Sigmoid colon (tissue), 4 donors: ENCODE measurements around the gene NPHP4.

Source experiments
- EP300 ChIP-seq, 4 donors: sonication (generic); formaldehyde crosslinking; IDR thresholded peaks; one replicate each; pipeline ENCODE4 v1.6.1; 2017; ENCODE audit warnings: antibody characterized with exemption in 4 of 4
- POLR2A ChIP-seq, 2 donors: fragments of 450-650 bp; IDR thresholded peaks; one replicate each; pipeline ENCODE4 v1.6.1; 2016; ENCODE audit warnings: antibody characterized with exemption in 2 of 2, mild to moderate bottlenecking in 2 of 2, moderate library complexity in 2 of 2
- POLR2AphosphoS5 ChIP-seq, 4 donors: sonication (generic); formaldehyde crosslinking; IDR thresholded peaks; one replicate each; pipeline ENCODE4 v1.6.1; 2017; ENCODE audit warnings: antibody characterized with exemption in 4 of 4
- TF ChIP-seq, protein P1 (sequence below), 4 experiments: fragments of 450-650 bp in 3 of 4; fragments of 200-600 bp in 1 of 4; IDR thresholded peaks; one replicate each; pipeline ENCODE4 v1.5.1; 2016 to 2019; ENCODE audit warnings: antibody characterized with exemption in 4 of 4, mild to moderate bottlenecking in 3 of 4, moderate library complexity in 2 of 4

- no peak for TF ChIP-seq POLR2AphosphoS5 (IDR thresholded peaks at IDR 0.05)
- TF ChIP-seq, protein P1, sequence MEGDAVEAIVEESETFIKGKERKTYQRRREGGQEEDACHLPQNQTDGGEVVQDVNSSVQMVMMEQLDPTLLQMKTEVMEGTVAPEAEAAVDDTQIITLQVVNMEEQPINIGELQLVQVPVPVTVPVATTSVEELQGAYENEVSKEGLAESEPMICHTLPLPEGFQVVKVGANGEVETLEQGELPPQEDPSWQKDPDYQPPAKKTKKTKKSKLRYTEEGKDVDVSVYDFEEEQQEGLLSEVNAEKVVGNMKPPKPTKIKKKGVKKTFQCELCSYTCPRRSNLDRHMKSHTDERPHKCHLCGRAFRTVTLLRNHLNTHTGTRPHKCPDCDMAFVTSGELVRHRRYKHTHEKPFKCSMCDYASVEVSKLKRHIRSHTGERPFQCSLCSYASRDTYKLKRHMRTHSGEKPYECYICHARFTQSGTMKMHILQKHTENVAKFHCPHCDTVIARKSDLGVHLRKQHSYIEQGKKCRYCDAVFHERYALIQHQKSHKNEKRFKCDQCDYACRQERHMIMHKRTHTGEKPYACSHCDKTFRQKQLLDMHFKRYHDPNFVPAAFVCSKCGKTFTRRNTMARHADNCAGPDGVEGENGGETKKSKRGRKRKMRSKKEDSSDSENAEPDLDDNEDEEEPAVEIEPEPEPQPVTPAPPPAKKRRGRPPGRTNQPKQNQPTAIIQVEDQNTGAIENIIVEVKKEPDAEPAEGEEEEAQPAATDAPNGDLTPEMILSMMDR (IDR thresholded peaks at IDR 0.05), result no peak
- TF ChIP-seq POLR2A (IDR thresholded peaks at IDR 0.05), result no peak
- TF ChIP-seq EP300 (IDR thresholded peaks at IDR 0.05), result no peak
Measured at GRCh38 chr1:5878971-5879370, 113.3 kb downstream of the NPHP4 start.
